KMS-11 (cell line): ENCODE measurements around the gene GPR132.

Source experiments
- H2AFZ ChIP-seq: fragments of 200-600 bp; sonication (generic); 2 replicates; pipeline ENCODE4 v1.6.1; 2016; ENCODE audit warnings: antibody characterized with exemption, mixed run types, low read depth
- H3K27ac ChIP-seq: fragments of 200-600 bp; sonication (generic); 2 replicates; pipeline ENCODE4 v1.6.1; 2016; ENCODE audit warnings: mild to moderate bottlenecking, mixed run types
- H3K27me3 ChIP-seq: fragments of 200-600 bp; sonication (generic); 2 replicates; pipeline ENCODE4 v1.6.1; 2017; ENCODE audit warnings: mild to moderate bottlenecking, low read depth, mixed run types, moderate library complexity; ENCODE audit not compliant: insufficient read depth
- H3K36me3 ChIP-seq: fragments of 200-600 bp; sonication (generic); 2 replicates; pipeline ENCODE4 v1.6.1; 2017; ENCODE audit warnings: mild to moderate bottlenecking, mixed run types; ENCODE audit not compliant: insufficient read depth
- H3K4me1 ChIP-seq: fragments of 200-600 bp; sonication (generic); 2 replicates; pipeline ENCODE4 v1.6.1; 2016; ENCODE audit warnings: mild to moderate bottlenecking, low read depth, mixed run types; ENCODE audit not compliant: poor library complexity, severe bottlenecking
- H3K4me2 ChIP-seq: fragments of 200-600 bp; sonication (generic); 2 replicates; pipeline ENCODE4 v1.7.0; 2016; ENCODE audit warnings: mild to moderate bottlenecking, mixed run types
- H3K4me3 ChIP-seq: fragments of 200-600 bp; sonication (generic); IDR thresholded peaks from 2 replicates; pipeline ENCODE4 v1.6.1; 2017; ENCODE audit warnings: low read depth, low read length, mixed read lengths; ENCODE audit not compliant: insufficient read depth
- H3K79me2 ChIP-seq: fragments of 200-600 bp; sonication (generic); 2 replicates; pipeline ENCODE4 v1.6.1; 2016; ENCODE audit warnings: low read depth, mixed run types; ENCODE audit not compliant: insufficient read depth
- H3K9ac ChIP-seq: fragments of 200-600 bp; sonication (generic); 2 replicates; pipeline ENCODE4 v1.6.1; 2016; ENCODE audit warnings: mild to moderate bottlenecking, mixed run types
- H4K20me1 ChIP-seq: fragments of 200-600 bp; sonication (generic); 2 replicates; pipeline ENCODE4 v1.6.1; 2016; ENCODE audit warnings: mild to moderate bottlenecking, mixed run types; ENCODE audit not compliant: insufficient read depth
- CTCF ChIP-seq: fragments of 200-600 bp; sonication (generic); conservative IDR thresholded peaks from 2 replicates; pipeline ENCODE4 v1.6.1; 2017; ENCODE audit warnings: low read depth, mild to moderate bottlenecking, antibody characterized with exemption, low read length, moderate library complexity, mixed read lengths

Gene GPR132

GRCh38 chr14:105096206-105096875 is 31.1 kb upstream of the GPR132 start:
- Histone ChIP-seq H3K4me1 (no peaks in the 10 kb centered on the region), H4K20me1 (no peaks in the 10 kb centered on the region), H3K4me2 (no peak overlapping the region), H3K4me3 (no peak overlapping the region), H3K27me3 (no peaks in the 10 kb centered on the region), H3K79me2 (no peaks in the 10 kb centered on the region), H3K27ac (no peak overlapping the region), H3K36me3 (no peaks in the 10 kb centered on the region), H3K9ac (no peak overlapping the region), H2AFZ (no peak overlapping the region)
- TF ChIP-seq CTCF = no peak

GRCh38 chr14:105095236-105095805 is 30.1 kb upstream of the GPR132 start:
- Histone ChIP-seq H4K20me1 (no peaks in the 10 kb centered on the region), H3K79me2 (no peaks in the 10 kb centered on the region), H3K36me3 (no peaks in the 10 kb centered on the region), H3K4me2 (no peak overlapping the region), H3K4me3 (no peak overlapping the region), H3K4me1 (peaks cover 4% of the 10 kb centered on the region), H2AFZ (no peak overlapping the region), H3K27ac (no peak overlapping the region), H3K9ac (no peak overlapping the region), H3K27me3 (no peaks in the 10 kb centered on the region)
- no peak for TF ChIP-seq CTCF

GRCh38 chr14:105094193-105094907 is 29.1 kb upstream of the GPR132 start:
- no peak for TF ChIP-seq CTCF
- no peaks in the 10 kb centered on the region for H3K79me2 ChIP-seq
- H3K36me3 ChIP-seq = no peaks in the 10 kb centered on the region
- no peaks in the 10 kb centered on the region for H3K27me3 ChIP-seq
- H3K27ac ChIP-seq = no peak overlapping the region
- H3K4me3 ChIP-seq = no peak overlapping the region
- peak overlapping the region; percentile 73 for H3K4me2 ChIP-seq
- H3K9ac ChIP-seq = no peak overlapping the region; the same call in 1 of the 2 replicates
- peak overlapping the region; percentile 67 for H2AFZ ChIP-seq
- no peaks in the 10 kb centered on the region for H4K20me1 ChIP-seq
- H3K4me1 ChIP-seq = peaks cover 6% of the 10 kb centered on the region

GRCh38 chr14:105093431-105094192 is 28.4 kb upstream of the GPR132 start:
- H3K36me3 ChIP-seq = no peaks in the 10 kb centered on the region
- peaks cover 6% of the 10 kb centered on the region for H3K4me1 ChIP-seq
- H4K20me1 ChIP-seq = no peaks in the 10 kb centered on the region
- peak; percentile 33; the same call in 1 of the 2 replicates for TF ChIP-seq CTCF
- no peaks in the 10 kb centered on the region for H3K27me3 ChIP-seq
- H3K9ac ChIP-seq = peak overlapping the region; percentile 65
- no peak overlapping the region for H3K4me3 ChIP-seq
- no peaks in the 10 kb centered on the region for H3K79me2 ChIP-seq
- H2AFZ ChIP-seq = peak overlapping the region; percentile 67
- peak overlapping the region; percentile 73 for H3K4me2 ChIP-seq
- H3K27ac ChIP-seq = no peak overlapping the region; the same call in 1 of the 2 replicates
